Fibroblast of skin of back (primary cell): ENCODE measurements around the gene MARCHF10.

ENCODE experiments used
- DNase-seq: peaks from one replicate; pipeline ENCODE4 v3.0.0-alpha.2; 2013

MARCHF10 gene

GRCh38 chr17:62676952-62677596 is 131.0 kb downstream of the MARCHF10 start:
- no peak for DNase-seq

- DNase-seq = no peak
Observed at GRCh38 chr17:62676231-62676943, 131.7 kb downstream of the MARCHF10 start.

- DNase-seq = no peak
Observed at GRCh38 chr17:62675701-62676100, 132.4 kb downstream of the MARCHF10 start.

- no peak for DNase-seq
Observed at GRCh38 chr17:62675260-62675659, 132.9 kb downstream of the MARCHF10 start.

- no peak for DNase-seq
Observed at GRCh38 chr17:62674841-62675240, 133.3 kb downstream of the MARCHF10 start.

- no peak for DNase-seq
Observed at GRCh38 chr17:62674363-62674739, 133.8 kb downstream of the MARCHF10 start.

GRCh38 chr17:62673614-62674362 is 134.3 kb downstream of the MARCHF10 start:
- DNase-seq = no peak

- no peak for DNase-seq
Observed at GRCh38 chr17:62672957-62673356, 135.2 kb downstream of the MARCHF10 start.

- DNase-seq = no peak
Observed at GRCh38 chr17:62671553-62671952, 136.6 kb downstream of the MARCHF10 start.

GRCh38 chr17:62670202-62670821 is 137.8 kb downstream of the MARCHF10 start:
- no peak for DNase-seq

GRCh38 chr17:62668091-62668804 is 139.9 kb downstream of the MARCHF10 start:
- peak; percentile 26 for DNase-seq

- no peak for DNase-seq
Observed at GRCh38 chr17:62666801-62667591, 141.1 kb downstream of the MARCHF10 start.

GRCh38 chr17:62666061-62666800 is 141.9 kb downstream of the MARCHF10 start:
- no peak for DNase-seq

- DNase-seq = no peak
Observed at GRCh38 chr17:62665599-62665998, 142.5 kb downstream of the MARCHF10 start.

- no peak for DNase-seq
Observed at GRCh38 chr17:62664336-62665120, 143.6 kb downstream of the MARCHF10 start.

GRCh38 chr17:62663304-62663703 is 144.8 kb downstream of the MARCHF10 start:
- no peak for DNase-seq

- DNase-seq = peak; percentile 21
Observed at GRCh38 chr17:62662855-62663254, 145.3 kb downstream of the MARCHF10 start.

GRCh38 chr17:62661337-62661736 is 146.8 kb downstream of the MARCHF10 start:
- DNase-seq = no peak

- no peak for DNase-seq
Observed at GRCh38 chr17:62660629-62661118, 147.4 kb downstream of the MARCHF10 start.
